A673 (cell line): Measurements from ENCODE around the gene GABARAP. TPM values are rescaled to one million over a fixed set of nuclear protein-coding genes. Genes with fewer than 3 reads are reported as not detected.

Source experiments
- BruUV-seq: library from RNA; stranded (reverse); fragments of 400-500 nt; replicated peaks from 2 replicates; lab custom pipeline; 2021; lab: Mats Ljungman, UMichigan
- CTCF ChIA-PET: fragments of 300-600 bp; sonication (Branson Sonifier 250); formaldehyde crosslinking; loops from one replicate; lab custom pipeline; 2022; ENCODE audit warnings: antibody characterized with exemption; lab: Charles Lee
- POLR2A ChIA-PET: fragments of 300-600 bp; sonication (Branson Sonifier 250); formaldehyde crosslinking; loops from one replicate; lab custom pipeline; 2022; ENCODE audit warnings: antibody characterized with exemption; ENCODE audit not compliant: low non-redundant PET; lab: Charles Lee
- DNase-seq: peaks from one replicate; pipeline ENCODE4 v3.0.0-alpha.2; 2015; ENCODE audit warnings: low spot score
- H3K27ac ChIP-seq: fragments of 200-600 bp; sonication (generic); 2 replicates; pipeline ENCODE4 v1.5.1; 2016; ENCODE audit warnings: mixed run types, low read depth, mild to moderate bottlenecking, mixed read lengths, antibody characterized with exemption, low read length; ENCODE audit not compliant: poor library complexity, severe bottlenecking
- H3K27me3 ChIP-seq: fragments of 200-600 bp; sonication (generic); replicated peaks from 2 replicates; pipeline ENCODE4 v1.6.1; 2017; ENCODE audit warnings: mixed run types, low read depth, mild to moderate bottlenecking, mixed read lengths, antibody characterized with exemption, low read length; ENCODE audit not compliant: insufficient read depth, poor library complexity
- H3K36me3 ChIP-seq: fragments of 200-600 bp; sonication (generic); 2 replicates; pipeline ENCODE4 v1.6.1; 2016; ENCODE audit warnings: mixed run types, mild to moderate bottlenecking, mixed read lengths, antibody characterized with exemption, low read length; ENCODE audit not compliant: insufficient read depth, poor library complexity, severe bottlenecking
- H3K4me1 ChIP-seq: fragments of 200-600 bp; sonication (generic); 2 replicates; pipeline ENCODE4 v1.6.1; 2017; ENCODE audit warnings: mixed run types, mild to moderate bottlenecking, mixed read lengths, antibody characterized with exemption, low read length; ENCODE audit not compliant: insufficient read depth, poor library complexity, severe bottlenecking
- H3K4me3 ChIP-seq: fragments of 200-600 bp; sonication (generic); 2 replicates; pipeline ENCODE4 v1.5.1; 2016; ENCODE audit warnings: low read depth, mixed run types, mild to moderate bottlenecking, mixed read lengths, low read length; ENCODE audit not compliant: poor library complexity, severe bottlenecking
- H3K9me3 ChIP-seq: fragments of 200-600 bp; sonication (generic); 2 replicates; pipeline ENCODE4 v1.6.1; 2016; ENCODE audit warnings: mixed run types, low read depth, mild to moderate bottlenecking, mixed read lengths, antibody characterized with exemption, low read length; ENCODE audit not compliant: poor library complexity, severe bottlenecking
- EZH2 ChIP-seq: fragments of 200-600 bp; sonication (generic); IDR thresholded peaks from 2 replicates; pipeline ENCODE4 v1.6.1; 2017; ENCODE audit warnings: borderline replicate concordance, low read depth, mild to moderate bottlenecking, mixed read lengths, antibody characterized with exemption, low read length; ENCODE audit not compliant: poor library complexity, severe bottlenecking
- intact Hi-C: fragments of 100-400 bp; cut with micrococcal nuclease; formaldehyde crosslinking; loops from one replicate; pipeline ENCODE4 v1.10.0; 2022; ENCODE audit not compliant: unreplicated experiment
- total RNA-seq: library from RNA; stranded (reverse); gene quantifications from 2 replicates; pipeline ENCODE4 v1.2.3, GENCODE V29; 2021
- TF ChIP-seq, protein P1 (sequence below): fragments of 300-800, 200-600 bp; sonication (generic); conservative IDR thresholded peaks from 2 replicates; pipeline ENCODE4 v1.5.1; 2017; ENCODE audit warnings: low read depth, mild to moderate bottlenecking, antibody characterized with exemption, low read length, moderate library complexity, mixed read lengths

Gene GABARAP
- total RNA-seq, 1 experiment from 2014 or later = 296 TPM

DNA sequence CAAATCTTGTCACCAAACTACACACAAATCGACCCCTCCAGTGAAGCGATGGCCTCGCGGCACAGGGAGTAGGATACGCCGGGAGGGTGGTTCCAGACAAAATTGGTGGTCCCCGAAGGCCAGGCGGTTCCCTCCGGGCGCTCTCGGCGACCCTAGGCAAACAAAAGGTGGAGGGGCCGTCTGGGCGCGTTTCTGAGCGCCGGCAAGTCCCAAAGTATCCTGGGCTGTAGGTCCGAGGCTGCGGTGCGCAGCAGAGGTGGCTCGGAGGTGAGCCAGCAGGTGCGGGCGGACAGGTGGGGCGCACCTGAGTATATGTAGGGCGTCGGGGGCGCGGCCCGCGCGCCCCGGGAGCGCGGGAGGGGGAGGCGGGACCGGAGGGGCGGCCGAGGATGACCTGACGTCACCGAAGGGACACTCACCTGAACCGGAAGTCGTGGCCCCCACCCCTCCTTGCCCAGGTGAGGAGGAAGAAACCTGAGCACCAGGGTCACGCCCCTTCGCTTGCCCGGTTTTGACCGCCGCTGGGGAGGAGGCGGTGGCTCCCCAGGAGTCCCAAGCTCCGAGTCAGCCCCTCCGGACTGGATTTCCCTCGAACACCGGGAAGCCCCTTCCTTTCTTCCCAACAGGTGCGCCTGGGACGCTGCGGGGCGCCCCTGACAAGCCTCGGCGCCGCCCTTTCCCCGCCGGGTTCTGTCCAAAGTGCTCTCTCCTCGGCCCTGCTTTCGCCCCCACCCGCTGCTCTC is 20.1 kb upstream of the GABARAP start, which contains the start of gene CLDN7:
CLDN7 (minus strand) TSS at position 287 of the 743 bp plus-strand sequence. CDS start 435 bp downstream, outside the sequence.
- H3K4me1 ChIP-seq = peaks cover 16% of the 10 kb centered on the region
- no peak for DNase-seq
- no peaks in the 10 kb centered on the region for H3K27me3 ChIP-seq
- ChIA-PET CTCF (no interaction called here), POLR2A (no interaction called here)
- no TSS peak for BruUV-seq
- intact Hi-C loops = no loop called here
- no peaks in the 10 kb centered on the region for H3K9me3 ChIP-seq
- peaks cover 9% of the 10 kb centered on the region for H3K36me3 ChIP-seq
- no peak within 1 kb of the TSS for H3K27ac ChIP-seq
- no peak for TF ChIP-seq EZH2
- TF ChIP-seq, protein P1, sequence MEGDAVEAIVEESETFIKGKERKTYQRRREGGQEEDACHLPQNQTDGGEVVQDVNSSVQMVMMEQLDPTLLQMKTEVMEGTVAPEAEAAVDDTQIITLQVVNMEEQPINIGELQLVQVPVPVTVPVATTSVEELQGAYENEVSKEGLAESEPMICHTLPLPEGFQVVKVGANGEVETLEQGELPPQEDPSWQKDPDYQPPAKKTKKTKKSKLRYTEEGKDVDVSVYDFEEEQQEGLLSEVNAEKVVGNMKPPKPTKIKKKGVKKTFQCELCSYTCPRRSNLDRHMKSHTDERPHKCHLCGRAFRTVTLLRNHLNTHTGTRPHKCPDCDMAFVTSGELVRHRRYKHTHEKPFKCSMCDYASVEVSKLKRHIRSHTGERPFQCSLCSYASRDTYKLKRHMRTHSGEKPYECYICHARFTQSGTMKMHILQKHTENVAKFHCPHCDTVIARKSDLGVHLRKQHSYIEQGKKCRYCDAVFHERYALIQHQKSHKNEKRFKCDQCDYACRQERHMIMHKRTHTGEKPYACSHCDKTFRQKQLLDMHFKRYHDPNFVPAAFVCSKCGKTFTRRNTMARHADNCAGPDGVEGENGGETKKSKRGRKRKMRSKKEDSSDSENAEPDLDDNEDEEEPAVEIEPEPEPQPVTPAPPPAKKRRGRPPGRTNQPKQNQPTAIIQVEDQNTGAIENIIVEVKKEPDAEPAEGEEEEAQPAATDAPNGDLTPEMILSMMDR = no peak
- peak within 1 kb of the TSS; percentile 17 for H3K4me3 ChIP-seq

DNA sequence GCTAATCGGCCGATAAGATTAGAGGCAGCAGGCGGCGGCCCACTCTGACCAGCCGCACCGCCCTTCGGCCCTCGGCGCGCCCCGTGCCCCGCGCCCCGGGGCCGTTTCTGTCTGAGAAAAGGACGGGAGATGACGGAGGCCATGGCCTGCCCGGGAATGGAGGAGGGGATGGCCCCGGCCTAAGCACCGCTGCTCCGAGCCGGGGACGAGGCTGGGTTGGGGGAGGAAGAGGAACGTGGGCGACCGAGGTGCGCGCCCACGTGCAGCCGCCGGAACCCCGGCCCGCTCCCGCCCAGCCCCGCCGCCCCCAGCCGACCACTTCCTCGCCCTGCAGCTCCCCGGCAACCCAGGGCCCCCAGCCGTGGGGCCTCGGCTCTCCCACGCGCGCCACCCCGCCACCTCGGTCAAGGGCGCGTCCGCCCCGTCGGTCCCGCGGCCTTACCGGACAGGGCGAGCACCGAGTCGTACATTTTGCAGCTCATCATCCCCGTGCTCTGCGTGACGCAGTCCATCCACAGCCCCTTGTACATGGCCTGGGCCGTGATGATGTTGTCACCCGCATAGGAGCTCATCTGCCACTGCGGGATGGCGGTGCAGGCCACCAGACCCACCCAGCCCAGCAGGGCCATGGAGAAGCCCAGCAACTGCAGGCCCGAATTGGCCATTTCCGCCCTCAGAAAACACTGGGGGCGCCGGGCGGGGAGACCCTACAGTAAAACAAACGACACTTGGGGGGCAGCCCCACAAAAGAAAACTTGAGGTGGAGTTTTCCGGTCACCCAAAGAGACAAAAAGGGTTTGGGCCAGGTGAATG is 19.3 kb upstream of the GABARAP start:
- BruUV-seq = no TSS peak
- no peak for DNase-seq
- ChIA-PET POLR2A (no interaction called here), CTCF (no interaction called here)
- TF ChIP-seq EZH2 = no peak
- TF ChIP-seq, protein P1 = no peak
- H3K4me3 ChIP-seq = no peak overlapping the region
- no peak overlapping the region for H3K27ac ChIP-seq
- intact Hi-C loops = no loop called here
- H3K27me3 ChIP-seq = no peaks in the 10 kb centered on the region
- H3K9me3 ChIP-seq = no peaks in the 10 kb centered on the region
- peaks cover 16% of the 10 kb centered on the region for H3K4me1 ChIP-seq
- peaks cover 9% of the 10 kb centered on the region for H3K36me3 ChIP-seq

DNA sequence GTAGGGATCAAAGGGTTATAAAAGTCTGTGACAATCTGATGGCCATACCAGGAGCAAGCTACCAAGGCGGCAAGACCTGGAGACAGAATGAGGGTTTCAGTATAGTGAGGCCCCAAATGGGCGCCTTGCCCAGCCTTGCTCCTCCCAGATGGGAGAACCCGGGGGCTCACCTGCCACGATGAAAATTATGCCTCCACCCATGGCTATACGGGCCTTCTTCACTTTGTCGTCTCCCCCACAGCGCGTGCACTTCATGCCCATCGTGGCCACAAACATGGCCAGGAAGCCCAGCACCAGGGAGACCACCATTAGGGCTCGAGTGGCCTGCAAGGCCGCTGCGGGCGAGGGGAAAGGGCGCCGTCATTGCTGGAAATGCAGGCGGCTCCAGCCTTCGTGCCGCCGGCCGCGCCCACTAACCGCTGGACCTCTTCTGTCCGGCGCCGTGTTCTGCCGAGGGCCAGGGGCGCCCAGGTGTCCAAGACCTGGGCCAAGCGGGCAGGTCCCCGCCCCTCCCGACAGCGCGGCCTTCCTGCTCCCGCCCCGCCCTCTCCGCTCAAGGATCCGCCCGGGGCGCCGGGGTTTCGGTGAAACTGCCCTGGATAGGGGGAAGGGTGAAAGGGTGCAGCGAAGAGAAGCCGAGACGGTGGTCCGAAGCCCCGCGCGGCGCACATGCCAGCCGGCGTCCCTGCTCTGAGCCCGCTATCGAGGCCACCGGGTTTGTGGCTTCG is 18.6 kb upstream of the GABARAP start:
- DNase-seq = no peak
- CTCF ChIA-PET = no interaction called here
- no peak overlapping the region for H3K4me3 ChIP-seq
- peaks cover 16% of the 10 kb centered on the region for H3K4me1 ChIP-seq
- BruUV-seq = no TSS peak
- peaks cover 9% of the 10 kb centered on the region for H3K36me3 ChIP-seq
- H3K9me3 ChIP-seq = no peaks in the 10 kb centered on the region
- TF ChIP-seq, protein P1 = no peak
- no peak for TF ChIP-seq EZH2
- no peak overlapping the region for H3K27ac ChIP-seq
- no peaks in the 10 kb centered on the region for H3K27me3 ChIP-seq
- intact Hi-C loops = no loop called here
- POLR2A ChIA-PET = no interaction called here
